HepG2 (cell line): Measurements from ENCODE around the gene CAPZB.

Source experiments
- ATF5 ChIP-seq: sonication (generic); formaldehyde crosslinking; IDR thresholded peaks from 2 replicates; pipeline ENCODE4 v1.4.0; 2020; ENCODE audit warnings: mild to moderate bottlenecking, low read depth, missing genetic modification reagents
- EZH2 ChIP-seq: conservative IDR thresholded peaks from 2 replicates; pipeline ENCODE4 v1.6.1; 2012; ENCODE audit warnings: mild to moderate bottlenecking, low read depth, low read length, moderate library complexity
- FIP1L1 ChIP-seq: fragments of 200-400 bp; formaldehyde crosslinking; IDR thresholded peaks from 2 replicates; pipeline ENCODE4 v1.6.1; 2018; ENCODE audit warnings: low read depth, mild to moderate bottlenecking, low read length, moderate library complexity, borderline replicate concordance; ENCODE audit not compliant: insufficient read depth
- HES4 ChIP-seq: sonication (generic); formaldehyde crosslinking; IDR thresholded peaks from 2 replicates; pipeline ENCODE4 v1.9.0; 2021; ENCODE audit warnings: mild to moderate bottlenecking, missing genetic modification reagents, borderline replicate concordance
- NBN ChIP-seq: fragments of 450-650 bp; conservative IDR thresholded peaks from 2 replicates; pipeline ENCODE4 v1.6.1; 2017
- SNAPC5 ChIP-seq: sonication (generic); formaldehyde crosslinking; IDR thresholded peaks from 2 replicates; pipeline ENCODE4 v1.8.1; 2023; ENCODE audit warnings: mild to moderate bottlenecking, missing genetic modification reagents, borderline replicate concordance
- ZBTB33 ChIP-seq: sonication (generic); formaldehyde crosslinking; IDR thresholded peaks from 2 replicates; pipeline ENCODE4 v1.4.0; 2020; ENCODE audit warnings: missing genetic modification reagents
- ZNF124 ChIP-seq: sonication (generic); formaldehyde crosslinking; IDR thresholded peaks from 2 replicates; pipeline ENCODE4 v1.4.0; 2020; ENCODE audit warnings: missing genetic modification reagents
- ZNF24 ChIP-seq: fragments of 450-650 bp; IDR thresholded peaks from 2 replicates; pipeline ENCODE4 v1.6.1; 2017; ENCODE audit warnings: antibody characterized with exemption, mild to moderate bottlenecking
- ZNF670 ChIP-seq: sonication (generic); formaldehyde crosslinking; IDR thresholded peaks from 2 replicates; pipeline ENCODE4 v1.8.0; 2022; ENCODE audit warnings: mild to moderate bottlenecking, missing genetic modification reagents, borderline replicate concordance
- ZNF800 ChIP-seq: sonication (generic); formaldehyde crosslinking; IDR thresholded peaks from 2 replicates; pipeline ENCODE4 v1.4.0; 2020; ENCODE audit warnings: missing genetic modification reagents

GRCh38 chr1:19323987-19324664 is 161.2 kb downstream of the CAPZB start:
- TF ChIP-seq ZNF124 (CRISPR knock-in tag) (no peak), EZH2 (no peak), FIP1L1 (no peak), ZNF24 (no peak), SNAPC5 (CRISPR knock-in tag) (no peak), ATF5 (no peak), ZNF670 (CRISPR knock-in tag) (no peak), ZBTB33 (CRISPR knock-in tag) (no peak), ZNF800 (CRISPR knock-in tag) (no peak), NBN (no peak), HES4 (no peak)
